Rectal smooth muscle tissue (tissue), 1 donor: ENCODE results near the gene AGPS.
"Not testable (repeated sequence)": the region's sequence is repeated elsewhere in the genome, so short reads cannot be mapped to it uniquely, and the experiment has no call there.

Experiments
- H3K27ac ChIP-seq: one replicate; pipeline ENCODE4 v1.7.0; 2013; ENCODE audit warnings: low read depth, low read length, inconsistent platforms
- H3K27me3 ChIP-seq: one replicate; pipeline ENCODE4 v1.7.0; 2013; ENCODE audit warnings: low read length; ENCODE audit not compliant: control insufficient read depth, insufficient read depth
- H3K36me3 ChIP-seq: one replicate; pipeline ENCODE4 v1.7.0; 2013; ENCODE audit warnings: low read length; ENCODE audit not compliant: control insufficient read depth, insufficient read depth
- H3K4me1 ChIP-seq: one replicate; pipeline ENCODE4 v1.7.0; 2013; ENCODE audit warnings: low read length; ENCODE audit not compliant: control insufficient read depth, insufficient read depth
- H3K4me3 ChIP-seq: one replicate; pipeline ENCODE4 v1.7.0; 2013; ENCODE audit warnings: low read length
- H3K9ac ChIP-seq: one replicate; pipeline ENCODE4 v1.7.0; 2013; ENCODE audit warnings: low read length

Gene AGPS

DNA sequence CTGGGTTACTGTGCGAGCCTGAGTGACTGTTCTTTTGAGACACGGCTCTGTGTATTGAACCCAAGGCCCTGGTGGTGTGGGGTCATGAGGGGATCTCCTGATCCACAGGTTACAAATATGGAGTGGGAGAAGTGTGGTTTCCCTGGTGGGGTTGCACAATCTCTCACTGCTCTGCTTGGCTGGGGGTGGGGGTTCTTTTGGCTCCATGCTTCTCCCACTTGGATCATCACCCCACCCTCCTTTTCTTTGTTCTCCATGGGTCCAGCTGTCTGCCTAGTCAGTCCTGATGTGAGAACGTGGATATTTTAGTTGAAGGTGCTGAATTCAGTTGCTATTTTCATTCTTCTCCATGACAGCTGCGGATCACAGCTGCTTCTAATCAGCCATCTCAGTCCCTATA lies 37.8 kb downstream of the AGPS start:
- Histone ChIP-seq H3K36me3 (peaks cover 3% of the 10 kb centered on the region), H3K4me1 (no peaks in the 10 kb centered on the region), H3K9ac (no peak overlapping the region), H3K27ac (no peak overlapping the region), H3K27me3 (no peaks in the 10 kb centered on the region), H3K4me3 (no peak overlapping the region)

- not testable (repeated sequence) for H3K4me3 ChIP-seq, H3K4me1 ChIP-seq, H3K27ac ChIP-seq, H3K9ac ChIP-seq, H3K36me3 ChIP-seq, H3K27me3 ChIP-seq
Observed at GRCh38 chr2:177431111-177431725, 38.6 kb downstream of the AGPS start.

DNA sequence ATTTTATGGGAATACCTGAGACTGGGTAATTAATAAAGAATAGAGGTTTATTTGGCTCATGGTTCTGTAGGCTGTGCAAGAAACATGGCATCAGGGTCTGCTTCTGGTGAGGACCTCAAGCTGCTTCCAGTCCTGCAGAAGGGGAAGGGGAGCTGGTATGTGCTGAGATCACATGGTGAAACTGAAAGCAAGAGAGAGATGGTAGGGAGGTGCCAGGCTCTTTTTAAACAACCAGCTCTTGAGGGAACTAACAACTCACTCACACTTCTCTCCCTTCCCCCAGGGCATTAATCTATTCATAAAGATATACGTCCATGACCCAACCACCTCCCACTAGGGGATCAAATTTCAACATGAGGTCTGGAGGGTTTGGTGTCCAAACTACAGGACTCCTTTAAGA lies 40.1 kb downstream of the AGPS start:
- no peak overlapping the region for H3K9ac ChIP-seq
- H3K36me3 ChIP-seq = peaks cover 3% of the 10 kb centered on the region
- H3K27ac ChIP-seq = no peak overlapping the region
- H3K4me1 ChIP-seq = no peaks in the 10 kb centered on the region
- no peaks in the 10 kb centered on the region for H3K27me3 ChIP-seq
- no peak overlapping the region for H3K4me3 ChIP-seq

DNA sequence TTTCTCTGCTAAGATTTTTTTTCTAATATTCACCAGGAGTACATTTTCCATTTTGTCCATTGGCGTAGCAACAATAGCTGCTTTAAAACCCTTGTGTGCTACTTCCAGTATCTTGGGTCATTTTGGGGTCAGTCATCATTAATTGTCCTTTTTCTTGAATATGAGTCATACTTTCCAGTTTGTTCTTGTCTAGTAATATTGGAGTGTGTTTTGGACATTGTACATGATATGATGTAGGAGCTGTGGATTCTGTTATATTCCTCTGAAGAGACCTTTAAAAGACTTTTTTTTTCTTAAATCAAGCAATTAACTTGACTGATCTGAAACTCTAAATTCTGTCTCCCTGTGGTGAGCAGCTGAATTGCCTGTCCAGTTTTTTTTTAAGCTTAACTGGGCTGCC lies 40.8 kb downstream of the AGPS start:
- no peak overlapping the region for H3K27ac ChIP-seq
- H3K9ac ChIP-seq = no peak overlapping the region
- no peaks in the 10 kb centered on the region for H3K27me3 ChIP-seq
- H3K36me3 ChIP-seq = peaks cover 3% of the 10 kb centered on the region
- H3K4me3 ChIP-seq = no peak overlapping the region
- no peaks in the 10 kb centered on the region for H3K4me1 ChIP-seq

GRCh38 chr2:177434475-177434874 lies 41.9 kb downstream of the AGPS start:
- Histone ChIP-seq H3K4me3 (no peak overlapping the region), H3K9ac (no peak overlapping the region), H3K27me3 (no peaks in the 10 kb centered on the region), H3K27ac (no peak overlapping the region), H3K36me3 (peaks cover 3% of the 10 kb centered on the region), H3K4me1 (no peaks in the 10 kb centered on the region)

DNA sequence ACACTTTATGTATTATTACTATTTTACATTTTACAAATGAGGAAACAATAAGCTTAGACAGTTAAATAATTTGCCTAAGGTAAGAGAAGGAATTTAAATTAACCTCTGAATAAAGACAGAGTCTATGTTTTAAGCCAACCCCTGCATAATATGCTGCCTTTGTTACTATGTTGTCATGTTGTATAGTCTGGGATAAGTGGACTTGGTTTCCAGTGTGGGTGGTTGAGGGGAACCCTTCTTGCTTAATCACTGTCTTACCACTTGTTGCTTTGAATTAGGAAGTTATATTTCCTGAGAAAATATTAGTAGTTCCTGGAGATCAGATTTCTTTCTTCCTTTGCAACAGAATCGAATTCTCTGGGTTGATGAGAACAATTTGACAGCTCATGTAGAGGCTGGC lies 52.6 kb downstream of the AGPS start:
- Histone ChIP-seq H3K27me3 (no peaks in the 10 kb centered on the region), H3K4me3 (no peak overlapping the region), H3K4me1 (no peaks in the 10 kb centered on the region), H3K27ac (no peak overlapping the region), H3K36me3 (no peaks in the 10 kb centered on the region), H3K9ac (no peak overlapping the region)

- Histone ChIP-seq H3K9ac (no peak overlapping the region), H3K27me3 (no peaks in the 10 kb centered on the region), H3K27ac (no peak overlapping the region), H3K36me3 (no peaks in the 10 kb centered on the region), H3K4me3 (no peak overlapping the region), H3K4me1 (peaks cover 6% of the 10 kb centered on the region)
Observed at GRCh38 chr2:177448031-177448430, 55.5 kb downstream of the AGPS start.

DNA sequence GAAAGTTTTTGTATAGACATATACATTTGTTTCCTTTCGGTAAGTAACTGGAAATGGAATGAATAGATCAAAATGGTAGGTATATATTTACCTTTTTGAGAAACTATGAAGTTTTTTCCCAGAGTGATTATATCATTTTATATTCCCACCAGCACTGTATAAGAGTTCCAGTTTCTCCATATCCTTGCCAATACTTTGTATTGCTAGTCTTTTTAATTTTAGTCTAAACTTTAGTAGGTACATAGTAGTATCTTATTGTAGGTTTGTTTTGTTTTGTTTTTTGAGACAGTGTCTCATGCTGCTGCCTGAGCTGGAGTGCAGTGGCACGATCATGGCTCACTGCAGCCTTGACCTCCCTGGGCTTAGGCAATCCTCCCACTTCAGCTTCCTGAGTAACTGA lies 56.6 kb downstream of the AGPS start:
- no peaks in the 10 kb centered on the region for H3K27me3 ChIP-seq
- H3K36me3 ChIP-seq = no peaks in the 10 kb centered on the region
- H3K9ac ChIP-seq = no peak overlapping the region
- no peak overlapping the region for H3K27ac ChIP-seq
- H3K4me1 ChIP-seq = peaks cover 6% of the 10 kb centered on the region
- H3K4me3 ChIP-seq = no peak overlapping the region

- Histone ChIP-seq H3K4me3 (no peak overlapping the region), H3K27me3 (no peaks in the 10 kb centered on the region), H3K27ac (no peak overlapping the region), H3K9ac (no peak overlapping the region), H3K4me1 (peaks cover 6% of the 10 kb centered on the region), H3K36me3 (no peaks in the 10 kb centered on the region)
Observed at GRCh38 chr2:177455187-177455586, 62.6 kb downstream of the AGPS start.

DNA sequence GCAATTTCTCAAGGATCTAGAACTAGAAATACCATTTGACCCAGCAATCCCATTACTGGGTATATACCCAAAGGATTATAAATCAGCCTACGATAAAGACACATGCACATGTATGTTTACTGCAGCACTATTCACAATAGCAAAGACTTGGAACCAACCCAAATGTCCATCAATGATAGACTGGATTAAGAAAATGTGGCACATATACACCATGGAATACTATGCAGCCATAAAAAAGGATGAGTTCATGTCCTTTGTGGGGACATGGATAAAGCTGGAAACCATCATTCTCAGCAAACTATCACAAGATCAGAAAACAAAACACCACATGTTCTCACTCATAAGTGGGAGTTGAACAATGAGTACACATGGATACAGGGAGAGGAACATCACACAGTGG lies 67.2 kb downstream of the AGPS start:
- H3K4me3 ChIP-seq, H3K36me3 ChIP-seq: not testable (repeated sequence)

DNA sequence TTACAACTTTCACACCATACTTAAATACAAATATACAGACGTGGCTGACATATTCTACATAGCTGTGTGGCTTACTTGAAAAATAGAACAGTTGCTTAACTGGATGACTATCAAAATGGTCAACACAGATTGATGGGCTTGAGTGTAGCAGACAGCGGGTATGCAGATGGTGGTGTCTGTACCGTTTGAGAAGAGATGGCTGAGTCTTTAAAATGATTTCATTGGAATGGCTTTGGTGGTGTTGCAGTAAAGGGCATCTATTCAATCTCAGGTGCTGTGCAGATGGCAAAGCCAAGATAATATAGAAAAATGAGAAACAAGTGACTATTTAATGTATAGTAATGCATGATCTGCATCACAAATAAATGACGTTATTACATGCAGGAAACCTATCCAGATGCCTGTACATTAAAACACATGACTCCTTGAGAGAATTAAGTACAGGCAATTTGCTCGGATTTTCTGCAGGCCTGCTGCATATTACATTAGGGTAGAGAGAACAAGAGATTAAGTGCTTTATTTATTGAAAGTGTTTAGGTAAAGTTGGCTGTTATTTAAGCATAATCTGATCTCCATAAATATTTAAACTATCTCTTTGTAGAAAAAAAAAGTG lies 68.5 kb downstream of the AGPS start:
- Histone ChIP-seq H3K27ac (no peak overlapping the region), H3K27me3 (no peaks in the 10 kb centered on the region), H3K4me3 (no peak overlapping the region), H3K36me3 (peaks cover 8% of the 10 kb centered on the region), H3K4me1 (no peaks in the 10 kb centered on the region), H3K9ac (no peak overlapping the region)

More for the DNA sequence above, 67.2 kb downstream of the AGPS start:
- not testable (repeated sequence) for H3K27me3 ChIP-seq, H3K4me1 ChIP-seq, H3K9ac ChIP-seq, H3K27ac ChIP-seq

GRCh38 chr2:177464549-177464948 lies 72.0 kb downstream of the AGPS start:
- no peak overlapping the region for H3K4me3 ChIP-seq
- H3K27me3 ChIP-seq = no peaks in the 10 kb centered on the region
- peaks cover 8% of the 10 kb centered on the region for H3K36me3 ChIP-seq
- no peak overlapping the region for H3K27ac ChIP-seq
- H3K9ac ChIP-seq = no peak overlapping the region
- H3K4me1 ChIP-seq = no peaks in the 10 kb centered on the region

DNA sequence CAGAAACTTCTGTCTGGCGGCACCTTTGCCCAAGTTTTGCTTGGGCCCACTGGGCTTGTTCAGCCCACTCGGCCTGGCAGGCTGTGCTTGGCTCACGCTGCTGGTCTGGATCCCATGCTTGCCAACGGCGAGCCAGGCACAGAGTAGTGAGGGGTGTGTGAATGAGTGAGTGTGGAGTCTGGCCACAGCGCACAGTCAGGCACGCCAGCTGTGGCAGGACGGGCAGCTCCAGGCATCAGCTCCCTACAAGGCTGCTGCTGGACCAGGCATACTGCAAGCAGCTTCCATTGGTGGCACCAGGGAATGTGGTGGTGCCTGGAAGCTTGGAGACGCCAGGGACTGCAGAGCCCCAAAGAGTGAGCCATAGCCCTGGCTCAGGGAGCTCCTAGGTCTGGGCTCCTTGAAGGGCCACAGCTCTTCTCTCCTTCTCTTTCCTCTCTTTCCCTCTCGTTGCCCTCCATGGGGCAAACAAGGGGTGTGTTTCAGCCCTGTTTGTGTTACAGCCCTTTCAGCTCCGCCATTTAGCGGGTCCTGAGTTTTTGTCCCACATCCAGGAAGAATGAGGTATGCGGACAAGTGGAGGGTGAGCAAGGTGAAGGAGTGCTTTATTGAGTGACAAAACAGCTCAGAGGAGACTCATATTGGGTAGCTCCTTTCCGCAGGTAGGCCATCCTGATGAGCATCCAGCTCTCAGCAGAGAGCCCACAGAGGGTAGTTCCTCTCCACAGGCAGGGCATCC lies 73.0 kb downstream of the AGPS start:
- Histone ChIP-seq H3K4me3 (no peak overlapping the region), H3K9ac (no peak overlapping the region), H3K4me1 (no peaks in the 10 kb centered on the region), H3K36me3 (peaks cover 8% of the 10 kb centered on the region), H3K27me3 (no peaks in the 10 kb centered on the region), H3K27ac (no peak overlapping the region)
